Coronary artery (tissue), 2 donors: ENCODE results near the gene AUTS2.

Experiments
- DNase-seq: peaks from one replicate; pipeline ENCODE4 v3.0.0-alpha.2; 2017; ENCODE audit warnings: low spot score
- H3K27ac ChIP-seq, 2 donors: fragments of 200-600 bp; sonication (generic); one replicate each; pipeline ENCODE4 v1.5.1; 2016 to 2019
- H3K4me3 ChIP-seq: fragments of 200-600 bp; sonication (generic); 2 replicates; pipeline ENCODE4 v1.5.1; 2016; ENCODE audit warnings: mild to moderate bottlenecking, moderate library complexity
- TF ChIP-seq, protein P1 (sequence below): fragments of 200-600 bp; sonication (generic); IDR thresholded peaks from one replicate; pipeline ENCODE4 v1.5.1; 2019; ENCODE audit warnings: antibody characterized with exemption

Gene AUTS2

DNA sequence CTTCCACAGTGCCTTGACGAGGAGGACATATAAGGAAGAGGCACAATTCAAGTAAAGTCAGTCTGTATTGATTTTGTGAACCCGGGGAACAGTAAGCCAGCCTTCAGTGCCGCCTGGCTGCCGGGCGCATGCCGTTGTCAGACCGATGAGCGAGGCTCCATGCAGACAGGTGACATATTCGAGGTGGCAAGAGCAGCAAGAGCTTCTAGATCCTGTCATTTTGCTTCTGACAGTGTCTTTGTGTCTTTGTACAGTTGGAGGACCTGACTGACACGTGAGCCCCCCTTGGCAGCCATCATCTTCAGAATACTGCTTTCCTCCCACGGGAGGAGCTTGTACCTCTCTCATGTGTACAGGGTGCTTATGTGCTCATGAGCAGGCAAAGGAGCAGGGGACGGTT lies 1146.2 kb downstream of the AUTS2 start:
- DNase-seq = no peak
- no peak overlapping the region for H3K27ac ChIP-seq
- H3K4me3 ChIP-seq = no peak overlapping the region
- TF ChIP-seq, protein P1, sequence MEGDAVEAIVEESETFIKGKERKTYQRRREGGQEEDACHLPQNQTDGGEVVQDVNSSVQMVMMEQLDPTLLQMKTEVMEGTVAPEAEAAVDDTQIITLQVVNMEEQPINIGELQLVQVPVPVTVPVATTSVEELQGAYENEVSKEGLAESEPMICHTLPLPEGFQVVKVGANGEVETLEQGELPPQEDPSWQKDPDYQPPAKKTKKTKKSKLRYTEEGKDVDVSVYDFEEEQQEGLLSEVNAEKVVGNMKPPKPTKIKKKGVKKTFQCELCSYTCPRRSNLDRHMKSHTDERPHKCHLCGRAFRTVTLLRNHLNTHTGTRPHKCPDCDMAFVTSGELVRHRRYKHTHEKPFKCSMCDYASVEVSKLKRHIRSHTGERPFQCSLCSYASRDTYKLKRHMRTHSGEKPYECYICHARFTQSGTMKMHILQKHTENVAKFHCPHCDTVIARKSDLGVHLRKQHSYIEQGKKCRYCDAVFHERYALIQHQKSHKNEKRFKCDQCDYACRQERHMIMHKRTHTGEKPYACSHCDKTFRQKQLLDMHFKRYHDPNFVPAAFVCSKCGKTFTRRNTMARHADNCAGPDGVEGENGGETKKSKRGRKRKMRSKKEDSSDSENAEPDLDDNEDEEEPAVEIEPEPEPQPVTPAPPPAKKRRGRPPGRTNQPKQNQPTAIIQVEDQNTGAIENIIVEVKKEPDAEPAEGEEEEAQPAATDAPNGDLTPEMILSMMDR = no peak

DNA sequence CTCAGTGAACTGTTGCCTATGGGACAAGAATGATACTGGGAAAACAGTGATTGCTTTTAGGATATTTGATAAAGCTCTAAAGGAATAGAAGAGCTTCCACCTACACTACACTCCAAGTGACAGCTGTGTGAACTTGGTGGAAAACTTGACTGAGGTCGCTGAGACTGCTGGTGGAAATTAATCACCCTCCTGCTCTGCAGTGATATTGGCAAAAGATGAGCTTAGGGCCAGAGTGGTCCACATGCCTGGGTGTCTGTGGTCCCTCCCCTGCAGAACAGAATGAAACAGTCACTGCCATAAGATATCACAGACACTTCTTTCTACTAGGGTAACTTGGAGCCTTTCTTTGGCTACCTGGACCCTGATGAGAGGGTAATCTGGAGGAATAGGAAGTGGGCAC lies 1151.6 kb downstream of the AUTS2 start:
- DNase-seq = no peak
- TF ChIP-seq, protein P1 = no peak
- Histone ChIP-seq H3K4me3 (no peak overlapping the region), H3K27ac (no peak overlapping the region)

DNA sequence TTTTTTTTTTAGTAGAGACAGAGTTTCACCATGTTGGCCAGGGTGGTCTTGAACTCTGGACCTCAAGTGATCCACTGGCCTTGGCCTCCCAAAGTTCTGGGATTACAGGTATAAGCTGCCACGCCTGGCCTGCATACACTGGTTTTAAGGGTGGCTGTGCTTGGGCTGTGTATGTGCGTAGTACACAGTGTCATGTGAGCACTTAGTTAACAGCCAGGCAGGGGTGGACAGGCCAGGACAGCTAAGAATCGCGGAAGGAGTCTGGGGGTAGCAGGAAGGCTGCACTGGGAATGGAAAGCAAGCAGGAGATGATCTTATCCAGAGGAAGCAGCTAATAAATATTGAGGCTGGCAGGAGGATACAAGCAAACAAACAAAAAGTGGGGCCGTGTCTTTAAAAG lies 1153.6 kb downstream of the AUTS2 start:
- Histone ChIP-seq H3K4me3 (no peak overlapping the region), H3K27ac (no peak overlapping the region)
- DNase-seq = no peak
- TF ChIP-seq, protein P1 = no peak

DNA sequence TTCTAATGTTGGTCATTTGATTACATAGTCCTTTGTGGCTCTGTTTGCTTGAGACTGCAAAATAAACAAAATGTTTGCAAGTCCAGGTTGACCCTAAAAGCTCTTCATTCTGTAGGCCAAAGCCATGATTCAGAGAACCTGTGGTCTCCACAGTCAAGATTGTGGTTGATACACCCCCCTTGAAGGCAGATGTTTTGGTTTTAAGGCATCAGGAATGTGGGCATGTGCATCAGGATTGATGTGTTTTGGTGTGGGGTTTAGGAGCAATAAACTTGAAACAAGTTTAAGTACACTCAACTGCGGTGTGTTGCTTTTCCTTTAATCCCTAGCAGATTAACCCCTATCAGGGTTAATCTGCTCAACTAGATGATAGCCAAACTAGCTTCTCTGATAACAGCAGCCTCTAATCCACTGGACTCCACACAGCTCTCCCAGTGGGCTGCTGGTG lies 1154.5 kb downstream of the AUTS2 start:
- H3K4me3 ChIP-seq = no peak overlapping the region
- TF ChIP-seq, protein P1 = no peak
- H3K27ac ChIP-seq = no peak overlapping the region
- no peak for DNase-seq

DNA sequence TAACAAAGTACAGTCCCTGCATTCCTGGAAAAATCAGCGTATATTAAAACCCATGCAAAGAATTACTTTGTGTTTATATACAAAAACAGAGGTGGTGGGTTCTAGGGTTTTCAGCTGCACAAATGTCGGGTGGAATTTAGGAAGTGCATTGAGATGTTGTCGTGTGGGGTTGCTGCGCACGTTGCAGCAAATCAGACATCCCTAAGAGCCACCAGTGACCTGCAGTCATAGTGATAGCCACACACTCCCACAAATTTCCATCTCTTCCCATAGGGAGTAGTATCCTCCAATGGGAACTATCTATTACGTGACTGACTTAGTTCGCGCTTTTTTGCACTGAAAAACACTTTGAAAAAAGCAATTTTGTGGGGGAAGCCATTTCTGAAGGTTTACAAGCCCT lies 1158.5 kb downstream of the AUTS2 start:
- Histone ChIP-seq H3K4me3 (no peak overlapping the region), H3K27ac (no peak overlapping the region)
- DNase-seq = no peak
- TF ChIP-seq, protein P1 = no peak

DNA sequence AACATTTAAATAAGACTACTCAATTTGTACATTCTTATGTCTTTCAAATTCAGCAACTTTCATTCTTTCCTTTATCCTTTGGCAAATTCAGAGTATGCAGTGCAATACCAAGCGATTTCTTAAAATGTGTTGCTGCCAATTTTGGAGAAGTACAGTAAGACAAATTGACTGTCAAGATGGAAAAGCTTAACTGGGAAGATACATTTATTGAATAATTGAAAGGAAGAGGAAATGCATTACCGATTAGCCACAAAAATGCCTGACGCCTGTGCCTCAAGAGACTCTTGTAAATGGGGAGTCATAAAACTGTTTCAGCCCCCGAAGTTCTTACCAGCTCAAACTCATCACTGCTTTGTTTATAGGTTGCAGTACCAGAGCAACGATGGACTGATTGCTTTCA lies 1160.4 kb downstream of the AUTS2 start:
- TF ChIP-seq, protein P1 = no peak
- DNase-seq = no peak
- Histone ChIP-seq H3K27ac (no peak overlapping the region), H3K4me3 (no peak overlapping the region)

DNA sequence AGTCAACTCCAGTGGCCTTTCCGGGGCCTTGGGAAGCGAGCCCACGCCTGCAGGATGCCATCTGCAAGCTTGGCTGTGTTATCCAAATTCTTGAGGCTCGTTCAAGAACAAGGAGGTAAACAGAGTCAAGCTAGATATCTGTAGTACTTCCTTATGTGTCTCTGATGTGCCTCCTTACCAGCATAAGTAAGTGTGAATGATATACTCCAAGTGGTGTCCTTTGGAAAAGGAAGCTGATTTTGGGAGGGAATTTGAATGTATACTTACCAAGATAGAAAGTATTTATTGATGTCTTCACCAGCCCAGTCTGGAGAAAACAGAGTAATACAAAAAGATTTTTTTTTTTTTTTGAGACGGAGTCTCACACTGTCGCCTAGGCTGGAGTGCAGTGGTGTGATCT lies 1161.4 kb downstream of the AUTS2 start:
- TF ChIP-seq, protein P1 = no peak
- DNase-seq = no peak
- no peak overlapping the region for H3K27ac ChIP-seq
- no peak overlapping the region for H3K4me3 ChIP-seq
